BJ (cell line): ENCODE results near the gene BOD1. TPM values are rescaled to one million over a fixed set of nuclear protein-coding genes. Genes with fewer than 3 reads are reported as not detected.

ENCODE experiments used
- CTCF ChIA-PET: fragments of 350-600 bp; formaldehyde crosslinking; extraction: SDS; loops from one replicate; lab custom pipeline; 2021; ENCODE audit warnings: antibody characterized with exemption, inconsistent platforms; lab: Yijun Ruan, JAX
- POLR2A ChIA-PET: fragments of 300-600 bp; sonication (Branson Sonifier 250); formaldehyde crosslinking; extraction: SDS; loops from one replicate; lab custom pipeline; 2021; ENCODE audit warnings: antibody characterized with exemption; lab: Charles Lee
- DNase-seq: peaks from one replicate; pipeline ENCODE4 v3.0.0-alpha.2; 2011; ENCODE audit warnings: low read depth
- H3K27me3 ChIP-seq: 2 replicates; pipeline ENCODE4 v1.6.0; 2011; ENCODE audit warnings: low read length; ENCODE audit not compliant: control insufficient read depth, insufficient read depth
- H3K36me3 ChIP-seq: 2 replicates; pipeline ENCODE4 v1.5.1; 2011; ENCODE audit warnings: low read length; ENCODE audit not compliant: control insufficient read depth, insufficient read depth
- H3K4me3 ChIP-seq: 2 replicates; pipeline ENCODE4 v1.5.1; 2011; ENCODE audit warnings: low read depth, mild to moderate bottlenecking, control low read depth, low read length
- CTCF ChIP-seq: IDR thresholded peaks from 2 replicates; pipeline ENCODE4 v1.5.1; 2011; ENCODE audit warnings: low read depth, mild to moderate bottlenecking, control low read depth, inconsistent platforms, low read length, moderate library complexity; ENCODE audit not compliant: insufficient read depth
- polyA plus RNA-seq: library from polyadenylated mRNA; depleted of rRNA; stranded (reverse); fragments of >200 nt; gene quantifications from 2 replicates; pipeline ENCODE4 v1.2.3, GENCODE V29; 2011

BOD1 gene
- polyA plus RNA-seq, 1 experiment: 51.5 TPM

- POLR2A ChIA-PET: no interaction called here
- TF ChIP-seq CTCF: no peak
- CTCF ChIA-PET: interaction anchor here (1.5 to 2.2 kb wide), 3 partner anchors 14 to 305 kb away, joined by 4 to 5 read pairs (median 5); no protein-coding TSS in a partner anchor
- Histone ChIP-seq H3K27me3 (no peaks in the 10 kb centered on the region), H3K36me3 (no peaks in the 10 kb centered on the region), H3K4me3 (no peak overlapping the region)
- DNase-seq: no peak
Measured at GRCh38 chr5:173598686-173599085, 17.8 kb downstream of the BOD1 start.

GRCh38 chr5:173597304-173597703, 19.1 kb downstream of the BOD1 start:
- H3K27me3 ChIP-seq: no peaks in the 10 kb centered on the region
- ChIA-PET CTCF (interaction anchor here (0.7 kb wide), 1 partner anchor 327 kb away, joined by 3 read pairs; no protein-coding TSS in a partner anchor), POLR2A (no interaction called here)
- no peak overlapping the region for H3K4me3 ChIP-seq
- no peak for TF ChIP-seq CTCF
- no peak for DNase-seq
- no peaks in the 10 kb centered on the region for H3K36me3 ChIP-seq

- TF ChIP-seq CTCF: no peak
- ChIA-PET POLR2A (no interaction called here), CTCF (interaction anchor here (0.5 kb wide), 1 partner anchor 293 kb away, joined by 3 read pairs; no protein-coding TSS in a partner anchor)
- H3K36me3 ChIP-seq: no peaks in the 10 kb centered on the region
- DNase-seq: no peak
- H3K27me3 ChIP-seq: no peaks in the 10 kb centered on the region
- H3K4me3 ChIP-seq: no peak overlapping the region
Measured at GRCh38 chr5:173595841-173596240, 20.6 kb downstream of the BOD1 start.

- Histone ChIP-seq H3K36me3 (no peaks in the 10 kb centered on the region), H3K27me3 (no peaks in the 10 kb centered on the region), H3K4me3 (no peak overlapping the region)
- ChIA-PET POLR2A (no interaction called here), CTCF (interaction anchor here (1.5 to 2.0 kb wide), 2 partner anchors 15 to 21 kb away, joined by 5 to 6 read pairs; no protein-coding TSS in a partner anchor)
- no peak for DNase-seq
- TF ChIP-seq CTCF: no peak
Measured at GRCh38 chr5:173594061-173594460, 22.4 kb downstream of the BOD1 start.

- Histone ChIP-seq H3K27me3 (no peaks in the 10 kb centered on the region), H3K36me3 (no peaks in the 10 kb centered on the region), H3K4me3 (no peak overlapping the region)
- ChIA-PET CTCF (interaction anchor here (1.7 to 2.7 kb wide), 2 partner anchors 10 to 299 kb away, joined by 6 to 13 read pairs; no protein-coding TSS in a partner anchor), POLR2A (no interaction called here)
- TF ChIP-seq CTCF: peak; percentile 40; the same call in 1 of the 2 replicates
- no peak for DNase-seq
Measured at GRCh38 chr5:173592050-173592669, 24.3 kb downstream of the BOD1 start.
